ENCODE results near the gene NUMB.

Gene NUMB

DNA sequence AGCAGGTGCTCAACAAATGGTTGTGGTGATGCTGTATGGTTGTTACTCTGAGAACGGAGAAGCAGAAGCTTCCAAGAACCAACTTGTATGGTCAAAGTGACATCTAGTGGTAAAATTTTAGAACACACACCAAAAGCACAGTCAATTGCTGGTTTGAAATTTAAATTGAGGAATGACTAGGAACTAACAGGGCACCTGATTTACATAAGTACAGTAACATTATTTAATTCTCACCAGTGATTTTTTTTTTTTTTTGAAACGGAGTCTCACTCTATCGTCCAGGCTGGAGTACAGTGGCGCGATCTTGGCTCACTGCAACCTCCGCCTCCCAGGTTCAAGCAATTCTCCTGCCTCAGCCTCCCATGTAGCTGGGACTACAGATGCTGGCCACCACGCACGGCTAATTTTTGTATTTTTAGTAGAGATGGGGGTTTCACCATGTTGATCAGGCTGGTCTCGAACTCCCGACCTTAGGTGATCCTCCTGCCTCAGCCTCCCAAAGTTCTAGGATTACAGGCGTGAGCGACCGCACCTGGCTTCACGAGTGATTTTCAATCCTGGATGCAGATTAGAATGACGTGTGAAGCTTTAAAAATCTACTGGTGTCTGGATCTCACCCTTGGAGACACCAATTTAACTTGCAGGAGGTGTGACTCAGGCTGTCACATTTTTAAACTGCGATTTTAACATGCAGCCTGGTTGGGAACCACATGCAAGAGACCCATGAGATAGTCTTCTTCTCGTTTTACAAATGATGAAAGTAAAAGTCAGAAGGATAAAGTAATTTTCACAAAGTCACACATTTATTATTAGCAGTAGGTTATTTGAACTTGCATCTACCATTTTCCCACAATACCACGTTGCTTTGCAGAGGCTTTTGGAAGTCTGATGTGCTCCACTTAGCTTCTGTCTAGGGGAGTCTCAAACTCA, 14.1 kb upstream of the NUMB start:
- peak; percentile 70 to 78 for DNase-seq
- no peak for TF ChIP-seq POLR2A (IDR thresholded peaks at IDR 0.05; ENCODE audit: low read length)
- TF ChIP-seq GATA1 (IDR thresholded peaks at IDR 0.05; ENCODE audit: low read depth, low read length): no peak

DNA sequence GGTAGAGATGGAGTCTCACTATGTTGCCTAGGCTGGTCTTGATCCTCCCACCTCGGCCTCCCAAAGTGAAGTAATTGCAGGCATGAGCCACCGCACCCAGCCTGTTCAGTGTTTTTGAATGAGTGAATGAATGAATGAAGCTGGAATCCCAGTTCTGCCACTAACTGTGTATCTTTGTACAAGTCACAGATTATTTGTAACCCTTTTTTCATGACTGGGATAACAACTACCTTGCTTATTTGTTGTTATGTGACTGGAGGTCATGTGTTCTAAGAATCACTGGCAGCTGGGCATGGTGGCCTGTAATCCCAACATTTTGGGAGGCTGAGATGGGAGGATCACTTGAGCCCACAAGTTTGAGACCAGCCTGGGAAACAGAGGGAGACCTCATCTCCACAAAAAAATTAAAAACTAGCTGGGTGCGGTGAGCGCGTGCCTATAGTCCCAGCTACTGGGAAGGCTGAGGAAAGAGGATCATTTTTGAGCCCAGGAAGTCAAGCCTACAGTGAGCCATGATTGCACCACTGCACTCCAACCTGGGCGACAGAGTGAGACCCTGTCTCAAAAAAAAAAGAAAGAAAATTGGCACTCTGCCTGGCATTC, 13.3 kb upstream of the NUMB start:
- no peak for DNase-seq
- TF ChIP-seq POLR2A (IDR thresholded peaks at IDR 0.05; ENCODE audit: low read length) (no peak), GATA1 (IDR thresholded peaks at IDR 0.05; ENCODE audit: low read depth, low read length) (no peak)

DNA sequence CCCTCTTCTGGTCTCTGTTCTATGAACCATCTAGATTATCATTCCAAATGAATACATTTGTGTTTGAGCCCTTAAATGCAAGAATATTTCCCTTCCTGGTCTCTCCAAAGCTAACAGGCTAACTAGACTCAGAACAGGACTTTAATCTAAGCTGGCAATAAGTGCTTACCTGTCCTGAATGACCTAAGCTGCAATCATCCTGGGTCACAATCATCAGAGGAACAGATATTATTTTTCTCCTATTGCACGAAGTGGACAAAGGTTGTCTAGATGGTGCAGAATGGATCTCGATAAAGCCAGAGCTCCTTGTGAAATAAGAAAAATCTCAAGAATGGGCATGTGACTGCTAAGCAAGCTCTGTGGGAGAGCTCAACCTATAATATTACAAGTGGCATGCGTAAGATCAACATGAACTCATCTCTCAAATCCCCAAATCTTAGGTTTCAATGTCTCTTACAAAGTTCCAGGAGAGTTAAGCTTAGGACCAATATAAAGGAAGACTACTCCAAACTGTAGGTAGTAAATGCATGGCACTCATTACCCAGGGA, 10.6 kb upstream of the NUMB start:
- no peak for DNase-seq
- TF ChIP-seq GATA1 (IDR thresholded peaks at IDR 0.05; ENCODE audit: low read depth, low read length): no peak
- TF ChIP-seq POLR2A (IDR thresholded peaks at IDR 0.05; ENCODE audit: low read length): no peak

DNA sequence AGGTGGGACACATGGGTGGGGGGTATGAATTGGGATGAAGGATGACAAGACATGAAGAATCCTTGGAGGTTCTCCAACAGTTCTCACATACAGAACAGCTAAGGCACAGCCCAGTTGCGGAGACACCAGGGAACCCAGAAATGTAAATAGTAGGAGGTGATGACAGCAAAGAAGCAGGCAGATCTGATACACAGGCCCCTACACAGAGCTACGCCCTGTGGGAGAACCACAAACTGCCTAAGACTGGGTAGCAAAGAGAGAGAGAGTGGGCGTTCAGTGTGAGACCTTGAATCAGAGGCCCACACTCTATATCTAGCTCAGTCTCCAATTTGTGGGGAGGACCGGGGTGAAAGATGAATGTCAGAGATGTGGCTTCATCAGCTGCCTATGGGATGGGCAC, 9.5 kb upstream of the NUMB start:
- TF ChIP-seq POLR2A (IDR thresholded peaks at IDR 0.05; ENCODE audit: low read length) (no peak), GATA1 (IDR thresholded peaks at IDR 0.05; ENCODE audit: low read depth, low read length) (no peak)
- no peak for DNase-seq

DNA sequence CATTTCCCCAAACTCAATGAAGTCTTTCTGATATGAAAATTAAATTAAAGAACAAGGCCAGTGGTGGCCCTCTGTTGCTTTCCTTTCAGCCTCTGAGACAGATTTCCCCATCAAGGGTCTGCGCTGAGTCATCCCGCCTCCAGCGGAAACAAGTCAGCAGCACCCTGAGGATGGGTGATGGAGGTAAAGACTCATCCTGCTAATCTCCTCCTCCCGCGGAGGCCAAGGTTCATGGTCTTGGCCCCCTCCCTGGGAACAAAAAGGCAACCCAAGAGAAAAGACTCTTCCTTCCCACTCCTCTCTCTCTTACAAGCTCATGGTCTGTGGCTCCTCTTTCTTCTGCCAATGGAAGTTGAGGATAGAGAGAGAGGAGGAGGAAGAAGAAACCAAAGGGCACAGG, 9.0 kb upstream of the NUMB start:
- TF ChIP-seq GATA1 (IDR thresholded peaks at IDR 0.05; ENCODE audit: low read depth, low read length) (no peak), POLR2A (IDR thresholded peaks at IDR 0.05; ENCODE audit: low read length) (no peak)

DNA sequence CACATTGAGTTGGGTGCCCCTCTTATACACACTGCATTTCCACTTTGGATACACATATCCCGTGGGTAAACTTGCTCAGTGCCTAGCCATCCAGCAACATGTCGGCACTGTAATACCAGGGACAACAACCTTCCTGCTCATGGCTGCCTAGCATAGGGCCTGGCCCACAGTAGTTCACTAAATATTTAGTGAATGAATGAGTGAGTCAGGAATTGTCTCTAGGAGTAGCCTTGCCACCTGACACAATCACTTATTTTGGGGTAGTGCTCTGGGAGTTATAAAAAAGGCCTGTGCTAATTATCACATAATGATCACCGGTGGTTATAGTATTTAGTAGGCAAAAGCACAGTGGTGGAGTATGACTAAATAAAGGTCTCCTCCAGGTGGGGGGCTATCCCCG, 8.5 kb upstream of the NUMB start:
- DNase-seq: no peak
- TF ChIP-seq GATA1 (IDR thresholded peaks at IDR 0.05; ENCODE audit: low read depth, low read length): no peak
- no peak for TF ChIP-seq POLR2A (IDR thresholded peaks at IDR 0.05; ENCODE audit: low read length)

More for the DNA sequence above, 9.0 kb upstream of the NUMB start:
- no peak for DNase-seq

DNA sequence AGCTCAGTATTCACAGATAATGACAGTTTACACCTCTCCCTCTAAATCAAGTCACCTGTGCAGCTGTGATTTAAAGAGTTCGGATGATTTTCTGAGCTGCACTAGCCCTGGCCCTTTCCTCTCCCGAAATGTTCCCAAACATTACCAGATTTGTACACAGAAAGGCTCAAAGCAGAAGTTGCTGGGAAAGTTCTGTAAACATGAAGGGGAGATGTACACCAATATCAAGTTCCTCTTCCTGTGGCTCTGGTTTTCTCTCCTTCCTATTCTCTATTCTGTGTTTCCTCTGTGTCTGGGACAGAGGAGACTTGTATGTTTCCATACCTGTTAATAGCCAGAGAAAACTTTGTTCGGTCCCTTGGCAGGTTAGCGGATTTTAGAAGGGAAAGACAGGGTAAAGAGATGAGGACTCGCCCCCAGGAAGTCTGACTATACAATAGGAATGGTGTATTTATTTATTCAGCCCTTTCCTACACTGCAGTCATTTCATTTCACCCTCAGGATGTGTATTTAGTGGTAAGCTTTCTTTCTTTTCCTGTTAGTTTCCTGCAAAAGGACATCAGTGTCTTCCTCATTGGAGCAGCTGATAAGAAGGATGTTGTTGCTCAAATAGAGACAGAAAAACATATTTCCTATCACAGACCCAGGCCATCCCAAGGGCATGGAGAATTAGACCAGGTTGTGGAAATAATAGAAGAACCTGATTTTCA, 7.6 kb upstream of the NUMB start:
- TF ChIP-seq GATA1 (IDR thresholded peaks at IDR 0.05; ENCODE audit: low read depth, low read length): no peak
- no peak for TF ChIP-seq POLR2A (IDR thresholded peaks at IDR 0.05; ENCODE audit: low read length)
- no peak for DNase-seq

DNA sequence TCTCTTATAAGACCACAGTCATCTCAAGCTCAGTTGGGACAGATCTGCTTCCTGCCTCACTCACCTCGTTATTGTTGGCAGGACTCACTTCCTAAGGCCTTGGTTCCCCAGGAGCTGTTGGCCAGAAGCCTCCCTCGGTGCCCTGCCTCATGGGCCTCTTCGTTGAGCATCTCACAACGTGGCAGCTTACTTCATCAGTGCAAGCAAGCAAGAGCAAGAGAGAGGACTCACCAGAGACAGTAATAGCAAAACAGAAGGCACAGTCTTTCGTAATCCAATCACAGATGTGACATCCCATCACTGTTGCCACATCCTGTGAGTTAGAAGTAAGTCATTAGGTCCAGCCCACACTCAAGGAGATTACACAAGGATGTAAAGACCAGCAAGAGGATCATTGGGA, 5.1 kb upstream of the NUMB start:
- TF ChIP-seq GATA1 (IDR thresholded peaks at IDR 0.05; ENCODE audit: low read depth, low read length): no peak
- TF ChIP-seq POLR2A (IDR thresholded peaks at IDR 0.05; ENCODE audit: low read length): no peak
- peak; percentile 10 to 57 for DNase-seq

DNA sequence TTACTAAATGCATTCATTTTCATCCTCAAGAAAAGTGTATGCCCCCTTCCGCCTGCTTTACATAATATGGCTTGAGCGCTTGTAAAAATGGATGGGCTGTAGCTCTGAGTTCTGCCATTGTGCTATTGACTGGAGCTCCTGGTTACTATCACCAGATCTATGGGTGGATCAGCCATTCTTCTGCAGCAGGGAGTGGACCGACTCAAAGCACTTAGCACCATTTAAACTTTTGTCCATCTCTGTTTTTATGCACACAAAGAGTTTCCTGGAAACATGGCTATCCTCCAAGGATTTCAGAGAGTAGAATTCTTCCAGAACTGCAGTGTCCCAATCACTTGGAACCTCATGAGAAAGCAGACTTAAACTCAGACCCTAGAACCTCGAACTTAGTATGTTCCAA, 4.5 kb upstream of the NUMB start:
- TF ChIP-seq GATA1 (IDR thresholded peaks at IDR 0.05; ENCODE audit: low read depth, low read length): no peak
- no peak for TF ChIP-seq POLR2A (IDR thresholded peaks at IDR 0.05; ENCODE audit: low read length)

DNA sequence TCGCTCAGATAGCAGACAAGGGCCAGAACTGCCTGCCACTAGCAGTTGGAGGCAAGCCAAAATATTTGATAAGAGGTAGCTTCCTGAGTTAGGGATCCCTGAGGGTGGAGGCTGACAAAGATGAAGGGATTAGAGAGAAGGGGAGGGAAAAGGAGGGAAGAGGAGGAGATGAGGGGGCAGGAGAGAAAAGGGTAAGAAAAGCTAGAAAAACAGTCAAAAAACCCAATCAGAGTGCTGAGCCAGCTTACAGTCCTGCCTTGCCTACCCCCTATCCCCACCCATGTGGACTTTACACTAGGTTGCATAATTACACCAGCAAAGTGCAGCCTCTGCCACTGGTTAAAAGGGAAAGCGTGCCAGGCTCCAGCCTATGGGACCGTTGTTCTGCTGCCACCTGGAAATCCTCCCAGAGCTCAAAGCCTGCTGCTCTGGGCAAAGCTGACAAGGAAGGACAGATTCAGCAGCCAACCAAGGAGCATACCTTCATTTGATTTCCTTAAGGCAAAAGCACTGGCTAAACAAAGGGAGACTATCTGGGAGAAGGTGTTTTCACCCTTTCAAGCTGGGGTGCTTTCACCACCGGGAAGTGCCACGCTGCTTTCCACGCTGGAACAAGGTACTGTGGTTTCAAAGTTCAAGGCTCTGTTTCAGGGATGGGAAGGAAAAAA, 3.8 kb upstream of the NUMB start:
- peak; percentile 75 to 87 for DNase-seq
- no peak for TF ChIP-seq GATA1 (IDR thresholded peaks at IDR 0.05; ENCODE audit: low read depth, low read length)
- no peak for TF ChIP-seq POLR2A (IDR thresholded peaks at IDR 0.05; ENCODE audit: low read length)

More for the DNA sequence above, 4.5 kb upstream of the NUMB start:
- peak; percentile 38 to 54 for DNase-seq

DNA sequence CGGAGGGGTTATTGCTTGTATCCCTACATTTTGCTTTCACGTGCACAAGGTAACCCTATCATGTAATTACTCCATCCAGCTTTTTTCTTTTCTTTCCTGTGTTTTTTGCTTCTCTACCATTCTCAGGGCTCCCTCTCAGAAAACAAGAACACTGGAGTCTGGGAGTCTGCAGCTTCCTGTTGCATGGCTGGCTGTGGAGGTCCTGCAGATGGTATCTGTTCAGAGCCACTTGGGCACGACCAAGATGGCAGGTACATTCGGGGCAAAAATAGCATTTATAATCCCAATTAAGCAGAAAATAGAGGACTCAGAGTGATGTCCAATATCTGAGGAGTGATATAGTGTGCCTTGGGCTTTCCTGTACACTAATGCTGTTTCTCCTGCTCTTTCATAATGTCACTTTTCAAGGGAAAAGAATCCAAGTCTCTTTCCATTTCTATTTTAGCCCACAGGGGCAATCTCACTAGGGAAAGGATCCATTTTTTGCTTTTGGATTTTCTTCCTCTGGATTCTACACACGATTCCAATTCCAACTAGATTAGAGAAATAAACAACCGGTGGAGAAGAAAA, 3.2 kb upstream of the NUMB start:
- TF ChIP-seq GATA1 (IDR thresholded peaks at IDR 0.05; ENCODE audit: low read depth, low read length) (no peak), POLR2A (IDR thresholded peaks at IDR 0.05; ENCODE audit: low read length) (no peak)
- DNase-seq: peak in 1 of 2 experiments; percentile 43

DNA sequence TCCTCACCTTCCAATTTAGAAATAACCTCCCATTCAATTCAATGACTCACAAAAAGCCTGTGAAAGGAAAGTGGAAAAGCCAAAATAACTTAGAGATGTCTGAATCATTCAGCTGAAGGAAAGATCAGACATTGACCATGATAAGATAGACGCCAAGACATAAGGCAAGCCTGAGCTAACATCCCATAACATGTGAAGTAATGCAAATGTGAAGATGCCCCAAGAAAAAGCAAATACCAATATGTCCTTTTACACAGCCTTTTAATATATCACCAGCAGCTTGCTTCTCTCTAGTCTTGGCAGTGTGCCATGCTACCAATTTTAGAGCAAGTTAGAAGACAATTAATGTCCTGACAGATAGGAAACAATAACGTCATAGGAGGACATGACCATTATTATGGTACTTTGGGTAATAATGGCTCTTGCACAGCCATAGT, 2.4 kb upstream of the NUMB start:
- TF ChIP-seq POLR2A (IDR thresholded peaks at IDR 0.05; ENCODE audit: low read length) (no peak), GATA1 (IDR thresholded peaks at IDR 0.05; ENCODE audit: low read depth, low read length) (no peak)
- DNase-seq: peak; percentile 43 to 60

DNA sequence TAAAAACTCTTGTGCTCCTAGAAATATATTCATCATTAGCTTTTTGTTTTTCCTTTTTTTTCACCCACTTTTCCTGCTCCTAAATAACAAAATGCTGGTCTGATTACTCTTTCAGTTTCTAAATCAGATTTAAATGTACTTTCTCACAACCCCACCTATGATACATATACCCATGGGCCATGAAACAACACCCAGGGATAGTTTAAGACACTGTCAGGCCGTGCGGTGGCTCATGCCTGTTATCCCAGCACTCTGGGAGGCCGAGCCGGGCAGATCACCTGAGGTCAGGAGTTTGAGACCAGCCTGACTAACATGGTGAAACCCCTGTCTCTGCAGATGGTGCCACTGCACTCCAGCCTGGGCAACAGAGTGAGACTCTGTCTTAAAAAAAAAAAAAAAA, 1.6 kb upstream of the NUMB start:
- TF ChIP-seq POLR2A (IDR thresholded peaks at IDR 0.05; ENCODE audit: low read length) (no peak), GATA1 (IDR thresholded peaks at IDR 0.05; ENCODE audit: low read depth, low read length) (no peak)
- DNase-seq: no peak

Data from erythroblast (primary cell).